Fibroblast of skin of abdomen (primary cell): ENCODE results near the gene FBLN5. TPM values are rescaled to one million over a fixed set of nuclear protein-coding genes. Genes with fewer than 3 reads are reported as not detected.

Experiments
- DNase-seq: peaks from one replicate; pipeline ENCODE4 v3.0.0-alpha.2; 2013
- polyA plus RNA-seq, 2 experiments: library from polyadenylated mRNA; unstranded; fragments of 120-200 nt; gene quantifications; one replicate each; pipeline ENCODE4 v1.2.1, GENCODE V29; 2013; ENCODE audit not compliant: insufficient read length in 2 of 2

FBLN5 gene
- 353 TPM for polyA plus RNA-seq (2013, experiment 1 of 2; ENCODE audit: insufficient read length)
- 327 TPM for polyA plus RNA-seq (2013, experiment 2 of 2; ENCODE audit: insufficient read length)

- peak; percentile 97 for DNase-seq
Measured at GRCh38 chr14:91947475-91948184, at the start of gene FBLN5. FBLN5 (minus strand) TSS chr14:91947694; CDS start chr14:91947229, 465 bp downstream.

GRCh38 chr14:91996948-91997371 lies 49.5 kb upstream of the FBLN5 start:
- DNase-seq, result peak; percentile 96

GRCh38 chr14:91987192-91987591 lies 39.7 kb upstream of the FBLN5 start:
- DNase-seq, result no peak

GRCh38 chr14:91985521-91986255 lies 38.2 kb upstream of the FBLN5 start:
- no peak for DNase-seq

GRCh38 chr14:91985008-91985407 lies 37.5 kb upstream of the FBLN5 start:
- peak; percentile 82 for DNase-seq

- peak; percentile 79 for DNase-seq
Measured at GRCh38 chr14:91983588-91983987, 36.1 kb upstream of the FBLN5 start.

- peak; percentile 89 for DNase-seq
Measured at GRCh38 chr14:91980157-91980556, 32.7 kb upstream of the FBLN5 start.

GRCh38 chr14:91977884-91978283 lies 30.4 kb upstream of the FBLN5 start:
- DNase-seq, result no peak

- DNase-seq, result no peak
Measured at GRCh38 chr14:91975763-91976162, 28.3 kb upstream of the FBLN5 start.

- DNase-seq, result no peak
Measured at GRCh38 chr14:91971188-91971778, 23.8 kb upstream of the FBLN5 start.

GRCh38 chr14:91968280-91968679 lies 20.8 kb upstream of the FBLN5 start:
- no peak for DNase-seq

- DNase-seq, result no peak
Measured at GRCh38 chr14:91964724-91965123, 17.2 kb upstream of the FBLN5 start.

GRCh38 chr14:91964011-91964410 lies 16.5 kb upstream of the FBLN5 start:
- DNase-seq, result no peak

- DNase-seq, result no peak
Measured at GRCh38 chr14:91963465-91963864, 16.0 kb upstream of the FBLN5 start.

- no peak for DNase-seq
Measured at GRCh38 chr14:91961297-91962220, 14.1 kb upstream of the FBLN5 start.

GRCh38 chr14:91957876-91958313 lies 10.4 kb upstream of the FBLN5 start:
- no peak for DNase-seq

- DNase-seq, result no peak
Measured at GRCh38 chr14:91956616-91957015, 9.1 kb upstream of the FBLN5 start.

- no peak for DNase-seq
Measured at GRCh38 chr14:91955168-91955567, 7.7 kb upstream of the FBLN5 start.

- DNase-seq, result no peak
Measured at GRCh38 chr14:91953170-91953985, 5.9 kb upstream of the FBLN5 start.

GRCh38 chr14:91946622-91947474 lies 646 bp downstream of the FBLN5 start:
- peak; percentile 48 for DNase-seq
